K562 (cell line): ENCODE results near the gene TBRG1. TPM values are rescaled to one million over a fixed set of nuclear protein-coding genes. Genes with fewer than 3 reads are reported as not detected.
A peak's percentile ranks its signal among the peaks of the same experiment; 100 is the strongest.

ENCODE experiments used
- ATAC-seq: fragments of 200-7000 bp; cut with Tn5 transposase; 3 replicates; pipeline ENCODE4 v1.9.1; 2020; ENCODE audit warnings: moderate library complexity
- BruUV-seq: library from RNA; stranded (reverse); fragments of 400-500 nt; replicated peaks from 2 replicates; lab custom pipeline; 2021; lab: Mats Ljungman, UMichigan
- CTCF ChIA-PET: fragments of 300-600 bp; formaldehyde crosslinking; extraction: SDS; loops from one replicate; lab custom pipeline; 2021; ENCODE audit warnings: low intra/inter-chr PET ratio; lab: Yijun Ruan, JAX
- POLR2A ChIA-PET: fragments of 300-600, 350-650 bp; sonication (Branson Sonifier 250); formaldehyde crosslinking; extraction: SDS; loops from one replicate; lab custom pipeline; 2021; ENCODE audit warnings: antibody characterized with exemption, inconsistent platforms; lab: Yijun Ruan, JAX
- DNase-seq, 4 experiments: peaks; one replicate each; pipeline versions ENCODE4 v3.0.0 to v3.0.0-alpha.2; 2011 to 2018; ENCODE audit warnings: low spot score in 3 of 4, mixed read lengths in 3 of 4; ENCODE audit errors: extremely low read depth in 1 of 4
- FAIRE-seq: peaks from 2 replicates; lab custom pipeline; 2011; peaks lifted over from hg19 to GRCh38; lab: Jason Lieb, UNC
- H2AFZ ChIP-seq: 2 replicates; pipeline ENCODE4 v1.6.0; 2011; ENCODE audit warnings: low read depth, low read length, control low read depth, inconsistent platforms
- H3K27ac ChIP-seq: fragments of 200-600 bp; 3 replicates; pipeline ENCODE4 v1.8.0; 2011; ENCODE audit warnings: low read depth, mild to moderate bottlenecking, control low read depth, inconsistent platforms, low read length, moderate library complexity, mixed read lengths; ENCODE audit errors: extremely low read depth
- H3K27me3 ChIP-seq, 2 experiments: fragments of 300-600 bp in 1 of 2; 2 replicates in 1 of 2; 3 replicates in 1 of 2; pipeline versions ENCODE4 v1.6.0 to v1.8.0; 2011; ENCODE audit warnings: inconsistent platforms in 2 of 2, low read length in 2 of 2, mild to moderate bottlenecking in 1 of 2, mixed read lengths in 1 of 2, moderate library complexity in 1 of 2; ENCODE audit not compliant: control insufficient read depth in 2 of 2, insufficient read depth in 2 of 2
- H3K36me3 ChIP-seq: fragments of 300-600 bp; 3 replicates; pipeline ENCODE4 v1.8.0; 2011; ENCODE audit warnings: mild to moderate bottlenecking, low read length, inconsistent platforms; ENCODE audit not compliant: control insufficient read depth, insufficient read depth
- H3K4me1 ChIP-seq, 2 experiments: fragments of 200-600 bp in 1 of 2; replicated peaks in 1 of 2; 2 replicates in 1 of 2; 3 replicates in 1 of 2; pipeline versions ENCODE4 v1.5.1 to v1.8.0; 2011; ENCODE audit warnings: inconsistent platforms in 2 of 2, low read length in 2 of 2, mild to moderate bottlenecking in 1 of 2, mixed read lengths in 1 of 2, moderate library complexity in 1 of 2; ENCODE audit not compliant: control insufficient read depth in 2 of 2, insufficient read depth in 2 of 2
- H3K4me2 ChIP-seq: 2 replicates; pipeline ENCODE4 v1.6.1; 2011; ENCODE audit warnings: low read length, control low read depth, inconsistent platforms, mixed read lengths; ENCODE audit not compliant: insufficient read depth
- H3K4me3 ChIP-seq: fragments of 200-600 bp; sonication (generic), shearing (Covaris generic); 2 replicates; pipeline ENCODE4 v1.5.1; 2016; ENCODE audit warnings: control low read depth, inconsistent platforms
- H3K79me2 ChIP-seq: fragments of 200-600 bp; 3 replicates; pipeline ENCODE4 v1.8.0; 2011; ENCODE audit warnings: low read length, inconsistent platforms; ENCODE audit not compliant: control insufficient read depth, insufficient read depth
- H3K9ac ChIP-seq, 2 experiments: 2 replicates each; pipeline versions ENCODE4 v1.6.0 to v1.6.1; 2011; ENCODE audit warnings: low read depth in 2 of 2, low read length in 2 of 2, control low read depth in 1 of 2, inconsistent platforms in 1 of 2, mild to moderate bottlenecking in 1 of 2, mixed read lengths in 1 of 2; ENCODE audit not compliant: insufficient read depth in 1 of 2
- H3K9me1 ChIP-seq: one replicate; pipeline ENCODE4 v1.6.0; 2011; ENCODE audit warnings: inconsistent platforms, mild to moderate bottlenecking, low read length, moderate library complexity; ENCODE audit not compliant: control insufficient read depth, insufficient read depth
- H3K9me3 ChIP-seq: replicated peaks from 2 replicates; pipeline ENCODE4 v1.5.1; 2011; ENCODE audit warnings: low read depth, low read length, inconsistent platforms; ENCODE audit not compliant: control insufficient read depth, insufficient read depth
- H4K20me1 ChIP-seq: replicated peaks from 2 replicates; pipeline ENCODE4 v1.6.1; 2011; ENCODE audit warnings: low read length, inconsistent platforms, mixed read lengths; ENCODE audit not compliant: control insufficient read depth, insufficient read depth
- ATF1 ChIP-seq, 2 experiments: fragments of 450-650 bp in 1 of 2; IDR thresholded peaks; 2 replicates each; pipeline ENCODE4 v1.6.1; 2016; ENCODE audit warnings: missing compliant biosample characterization in 1 of 2, missing genetic modification characterization in 1 of 2
- BCL6 ChIP-seq: fragments of 250-450 bp; sonication (Bioruptor Pico); IDR thresholded peaks from 2 replicates; pipeline ENCODE4 v1.4.0; 2020
- C11orf30 ChIP-seq: fragments of 450-650 bp; IDR thresholded peaks from 2 replicates; pipeline ENCODE4 v1.6.1; 2016; ENCODE audit warnings: low read depth, mild to moderate bottlenecking
- HMBOX1 ChIP-seq: sonication (generic); IDR thresholded peaks from 2 replicates; pipeline ENCODE4 v1.6.1; 2016
- HNRNPUL1 ChIP-seq: fragments of 200-400 bp; formaldehyde crosslinking; IDR thresholded peaks from 2 replicates; pipeline ENCODE4 v1.6.1; 2017; ENCODE audit warnings: low read length
- MAFF ChIP-seq: IDR thresholded peaks from 2 replicates; pipeline ENCODE4 v1.6.1; 2012; ENCODE audit warnings: low read length, improper control_type of control experiment
- MAFG ChIP-seq: fragments of 450-650 bp; conservative IDR thresholded peaks from 2 replicates; pipeline ENCODE4 v1.6.1; 2016; ENCODE audit warnings: missing genetic modification characterization, missing compliant biosample characterization
- POLR2H ChIP-seq: IDR thresholded peaks from 2 replicates; pipeline ENCODE4 v1.6.1; 2016; ENCODE audit warnings: missing genetic modification characterization, low read depth, mild to moderate bottlenecking, control low read depth, missing compliant biosample characterization, moderate library complexity
- REST ChIP-seq, 2 experiments: fragments of 450-650 bp; formaldehyde crosslinking in 1 of 2; IDR thresholded peaks; 2 replicates each; pipeline versions ENCODE4 v1.4.0 to v1.6.1; 2014 to 2020; ENCODE audit warnings: mild to moderate bottlenecking in 2 of 2, borderline replicate concordance in 1 of 2, low read depth in 1 of 2
- SAFB2 ChIP-seq: fragments of 200-400 bp; formaldehyde crosslinking; IDR thresholded peaks from 2 replicates; pipeline ENCODE4 v1.6.1; 2018; ENCODE audit warnings: borderline replicate concordance, low read length, low read depth, moderate library complexity; ENCODE audit not compliant: severe bottlenecking
- SNRNP70 ChIP-seq: fragments of 200-400 bp; formaldehyde crosslinking; optimal IDR thresholded peaks from 2 replicates; pipeline ENCODE3; 2017; ENCODE audit warnings: low read depth, low read length
- TCF15 ChIP-seq: fragments of 250-450 bp; sonication (Bioruptor Pico); IDR thresholded peaks from 2 replicates; pipeline ENCODE4 v1.8.0; 2022; ENCODE audit warnings: moderate library complexity, mild to moderate bottlenecking, inconsistent platforms
- U2AF1 ChIP-seq: fragments of 200-400 bp; formaldehyde crosslinking; optimal IDR thresholded peaks from 2 replicates; pipeline ENCODE3; 2017; ENCODE audit warnings: mild to moderate bottlenecking, low read depth, low read length, moderate library complexity
- WGBS: fragments of 100-300 bp; shearing (Covaris generic); methylation state at CpG from one replicate; pipeline ENCODE4 v1.1.6; 2016; ENCODE audit warnings: low coverage, mixed read lengths; ENCODE audit not compliant: insufficient coverage; ENCODE audit errors: missing lambda C conversion rate; 5-methylcytosine and 5-hydroxymethylcytosine counted together
- in situ Hi-C: fragments of 300-500 bp; cut with MboI; formaldehyde crosslinking; loops from 4 replicates; pipeline ENCODE4 v1.15.0; 2018; ENCODE audit warnings: inconsistent platforms, mixed read lengths
- intact Hi-C: fragments of 100-400 bp; cut with micrococcal nuclease; formaldehyde crosslinking; loops from 2 replicates; pipeline ENCODE4 v1.14.2; 2022
- polyA plus RNA-seq, 8 experiments: library from polyadenylated mRNA; depleted of rRNA in 4 of 8; stranded (reverse) in 5 of 8; unstranded in 3 of 8; fragments of >200 nt; fragmentation: Nextera tagmentation in 2 of 8; fragmentation: Illumina TruSeq in 1 of 8; extraction: Ambion mirVana in 2 of 8; extraction: Trizol in 1 of 8; gene quantifications; 2 replicates each; pipeline versions ENCODE4 v1.2.1 to v1.2.3, GENCODE V29; 2011 to 2014; ENCODE audit warnings: inconsistent platforms in 1 of 8, missing spikeins in 1 of 8
- total RNA-seq, 7 experiments: library from RNA; depleted of rRNA in 6 of 7; stranded (reverse); fragments of >200 nt in 6 of 7; fragmentation: Illumina TruSeq in 2 of 7; extraction: Trizol in 2 of 7; gene quantifications; 2 replicates each; pipeline versions ENCODE4 v1.2.1 to v1.2.3, GENCODE V29; 2011 to 2021; ENCODE audit warnings: low replicate concordance in 1 of 7

The TBRG1 gene
- total and polyA plus RNA-seq, 9 of the 15 experiments (the other 6 are each of a cell fraction or from before 2014, with no cell fraction given): 8.7 to 30.0 (median 20.2) TPM

GRCh38 chr11:124612567-124613246 lies 10.0 kb upstream of the TBRG1 start:
- no peak overlapping the region for H3K27ac ChIP-seq
- FAIRE-seq (no peak), DNase-seq (no peak), ATAC-seq (peak; percentile 32)
- H3K36me3 ChIP-seq: no peaks in the 10 kb centered on the region
- POLR2A ChIA-PET: interaction anchor here (0.6 kb wide), 1 partner anchor 44 kb away, joined by 3 read pairs; no protein-coding TSS in a partner anchor
- H3K9me3 ChIP-seq: no peaks in the 10 kb centered on the region
- no peaks in the 10 kb centered on the region for H4K20me1 ChIP-seq
- no peaks in the 10 kb centered on the region for H3K9me1 ChIP-seq
- in situ Hi-C loops (no loop called here), intact Hi-C loops (no loop called here)
- no TSS peak for BruUV-seq
- no peak overlapping the region for H3K4me2 ChIP-seq
- H3K4me1 ChIP-seq: peaks cover 0 to 3% of the 10 kb centered on the region in 2 experiments; a peak in 2 of 5 replicates
- no peak overlapping the region for H3K4me3 ChIP-seq
- WGBS: 13% methylated on average over 10 of the region's 10 CpGs
- H3K27me3 ChIP-seq: peaks cover 3 to 24% of the 10 kb centered on the region in 2 experiments; a peak in 2 of 5 replicates
- no peak overlapping the region for H2AFZ ChIP-seq
- no peaks in the 10 kb centered on the region for H3K79me2 ChIP-seq
- H3K9ac ChIP-seq: no peak overlapping the region
- CTCF ChIA-PET: no interaction called here
- TF ChIP-seq U2AF1 (no peak), C11orf30 (peak; percentile 84), SAFB2 (no peak), MAFF (peak; percentile 71), BCL6 (CRISPR knock-in tag) (no peak), TCF15 (CRISPR knock-in tag) (no peak), POLR2H (no peak), SNRNP70 (no peak), ATF1 (CRISPR knock-in tag; IDR thresholded peaks at IDR 0.05) (no peak), ATF1 (tag; IDR thresholded peaks at IDR 0.05) (no peak), REST (IDR thresholded peaks at IDR 0.05; ENCODE audit: borderline replicate concordance) (peak; percentile 76), REST (CRISPR knock-in tag; IDR thresholded peaks at IDR 0.05; ENCODE audit: low read depth) (0 out of 2 replicates have a peak, but pooled peaks have one; percentile 31), HMBOX1 (no peak), HNRNPUL1 (no peak), MAFG (tag) (peak; percentile 77)
